ENCODE measurements around the gene SLAMF8.

The SLAMF8 gene

GRCh38 chr1:159826441-159827101, at the start of gene SLAMF8:
Gene SLAMF8, plus strand, starts transcription at chr1:159826873. Its CDS starts 26 bp downstream, at chr1:159826899.
- DNase-seq, result no peak

DNA sequence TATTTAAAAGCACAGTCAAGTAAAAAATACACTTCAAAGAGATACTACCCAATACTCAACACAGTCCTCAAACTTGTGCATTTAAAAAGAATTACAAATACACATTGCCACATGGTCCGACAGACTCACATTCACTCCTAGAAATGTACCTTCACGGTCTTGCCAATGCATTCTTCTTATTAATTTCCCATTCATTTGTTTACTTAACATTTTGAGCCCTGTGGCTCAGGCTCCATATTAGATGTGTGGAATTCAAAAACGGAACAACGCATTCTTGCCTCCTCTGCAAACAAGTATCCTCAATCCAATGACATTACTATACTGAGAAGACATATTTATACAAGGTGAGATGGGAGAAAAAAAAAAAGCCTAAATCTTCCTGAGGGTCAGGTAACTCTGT, 48.4 kb upstream of the SLAMF8 start:
- no peak for DNase-seq

DNA sequence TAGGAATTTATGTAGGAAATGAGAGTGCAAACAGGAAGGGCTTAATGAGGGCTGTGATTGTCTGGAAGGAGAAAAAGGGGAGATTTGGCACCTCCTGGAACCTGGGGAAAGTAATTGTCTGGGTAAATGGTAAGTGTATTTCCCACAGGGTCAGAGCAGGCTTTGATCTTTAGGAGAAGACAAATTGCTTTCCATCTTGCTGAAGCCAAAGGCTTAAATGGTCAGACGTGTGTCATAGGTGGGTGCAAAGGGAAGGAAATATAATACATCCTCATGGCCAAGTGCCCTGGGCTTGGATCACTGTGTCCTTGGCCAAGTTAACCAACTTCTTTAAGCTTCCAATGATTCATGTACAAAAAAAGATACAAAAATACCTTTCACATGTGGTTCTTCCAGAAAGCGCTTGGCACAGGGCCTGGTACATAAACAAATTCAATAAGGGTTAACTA, 47.2 kb upstream of the SLAMF8 start:
- no peak for DNase-seq

DNA sequence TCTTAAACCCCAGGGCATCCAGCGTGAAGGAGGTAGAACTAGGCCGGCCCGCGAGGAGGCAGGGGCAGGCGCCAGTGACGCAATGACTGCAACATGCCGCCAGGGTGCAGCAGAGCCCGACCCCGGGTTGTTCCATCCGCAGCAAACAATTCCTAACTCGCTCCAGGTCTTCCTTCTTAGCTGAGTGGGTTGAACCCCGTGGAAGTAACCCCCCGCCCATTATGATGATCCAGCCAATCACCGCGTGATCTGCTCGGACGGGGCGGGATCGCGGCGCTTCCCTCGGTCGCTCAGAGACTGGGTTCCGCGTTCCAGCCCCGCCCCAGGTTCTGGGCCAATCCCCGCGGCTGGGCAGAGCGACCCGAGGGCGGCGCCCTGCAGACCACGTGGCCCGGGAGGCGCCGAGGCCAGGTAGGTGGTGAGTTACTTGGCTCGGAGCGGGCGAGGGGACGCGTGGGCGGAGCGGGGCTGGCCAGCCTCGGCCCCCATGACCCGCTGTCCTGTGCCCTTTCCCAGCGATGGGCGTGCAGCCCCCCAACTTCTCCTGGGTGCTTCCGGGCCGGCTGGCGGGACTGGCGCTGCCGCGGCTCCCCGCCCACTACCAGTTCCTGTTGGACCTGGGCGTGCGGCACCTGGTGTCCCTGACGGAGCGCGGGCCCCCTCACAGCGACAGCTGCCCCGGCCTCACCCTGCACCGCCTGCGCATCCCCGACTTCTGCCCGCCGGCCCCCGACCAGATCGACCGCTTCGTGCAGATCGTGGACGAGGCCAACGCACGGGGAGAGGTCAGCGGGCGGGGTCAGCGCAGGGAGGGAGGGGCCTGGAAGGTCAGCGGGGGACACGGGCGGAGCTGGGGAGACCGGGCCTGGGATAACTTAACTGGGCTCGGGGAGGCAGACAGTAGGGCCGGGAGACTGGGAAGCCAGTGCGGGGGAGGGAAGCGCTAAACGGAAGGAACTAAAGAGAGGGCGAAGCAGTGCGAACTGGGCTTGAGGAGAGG, 45.8 kb upstream of the SLAMF8 start, which contains the start of gene DUSP23:
Gene DUSP23 (plus strand): TSS at position 380 of the 1,000 bp plus-strand sequence. CDS start 139 bp downstream, at position 519.
- DNase-seq, result peak; percentile 94

DNA sequence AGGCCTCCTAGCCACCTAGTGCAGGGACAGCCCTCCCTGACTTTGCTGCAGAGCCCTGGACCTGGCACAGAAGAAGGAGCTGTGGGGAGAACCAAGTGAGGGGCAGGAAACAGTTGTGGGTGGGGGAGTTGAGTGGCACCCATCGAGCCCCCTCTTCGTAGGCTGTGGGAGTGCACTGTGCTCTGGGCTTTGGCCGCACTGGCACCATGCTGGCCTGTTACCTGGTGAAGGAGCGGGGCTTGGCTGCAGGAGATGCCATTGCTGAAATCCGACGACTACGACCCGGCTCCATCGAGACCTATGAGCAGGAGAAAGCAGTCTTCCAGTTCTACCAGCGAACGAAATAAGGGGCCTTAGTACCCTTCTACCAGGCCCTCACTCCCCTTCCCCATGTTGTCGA, 44.7 kb upstream of the SLAMF8 start:
- DNase-seq, result no peak

- no peak for DNase-seq
Observed at GRCh38 chr1:159783724-159784123, 42.9 kb upstream of the SLAMF8 start.

DNA sequence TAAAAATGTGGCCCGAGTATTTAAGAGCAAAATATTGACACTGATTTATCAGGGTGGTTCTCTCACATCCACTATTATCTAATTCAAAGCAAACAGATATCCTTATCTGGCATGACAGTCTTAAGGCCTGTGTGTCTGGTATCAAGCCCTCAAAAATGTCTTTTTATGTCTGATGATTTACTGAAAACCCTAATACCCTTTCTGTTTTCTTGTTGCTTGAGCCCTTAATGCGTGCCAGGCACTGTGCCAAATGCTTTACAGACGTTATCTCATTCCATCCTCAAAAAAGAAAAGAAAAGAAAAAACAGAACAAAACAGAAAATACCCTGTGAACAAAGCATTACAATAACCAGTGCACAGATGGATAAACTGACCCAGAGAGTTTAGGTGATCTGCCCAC, 40.2 kb upstream of the SLAMF8 start:
- DNase-seq, result no peak

- DNase-seq, result no peak
Observed at GRCh38 chr1:159786966-159787365, 39.7 kb upstream of the SLAMF8 start.

- no peak for DNase-seq
Observed at GRCh38 chr1:159790237-159790917, 36.3 kb upstream of the SLAMF8 start.

- DNase-seq, result no peak
Observed at GRCh38 chr1:159791031-159791430, 35.6 kb upstream of the SLAMF8 start.

DNA sequence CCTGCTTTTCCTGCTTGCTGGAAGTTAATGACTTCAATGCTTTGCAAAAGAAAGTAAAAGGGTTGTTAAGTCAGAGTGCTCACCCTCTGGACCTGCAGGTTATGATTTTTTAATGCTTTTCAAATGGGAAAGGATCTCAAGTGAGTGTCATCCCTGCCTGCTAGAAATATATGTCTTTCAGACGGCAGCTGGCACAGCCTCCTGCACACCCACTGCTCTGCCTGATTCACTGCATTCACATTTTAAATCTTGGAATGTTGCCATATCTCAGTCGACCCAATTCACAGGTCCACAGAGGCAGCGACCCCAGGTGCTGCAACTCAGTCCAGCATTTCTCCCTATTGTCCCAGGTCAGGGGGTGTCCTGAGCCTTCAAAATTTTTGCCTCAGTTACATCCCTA, 35.2 kb upstream of the SLAMF8 start:
- no peak for DNase-seq

DNA sequence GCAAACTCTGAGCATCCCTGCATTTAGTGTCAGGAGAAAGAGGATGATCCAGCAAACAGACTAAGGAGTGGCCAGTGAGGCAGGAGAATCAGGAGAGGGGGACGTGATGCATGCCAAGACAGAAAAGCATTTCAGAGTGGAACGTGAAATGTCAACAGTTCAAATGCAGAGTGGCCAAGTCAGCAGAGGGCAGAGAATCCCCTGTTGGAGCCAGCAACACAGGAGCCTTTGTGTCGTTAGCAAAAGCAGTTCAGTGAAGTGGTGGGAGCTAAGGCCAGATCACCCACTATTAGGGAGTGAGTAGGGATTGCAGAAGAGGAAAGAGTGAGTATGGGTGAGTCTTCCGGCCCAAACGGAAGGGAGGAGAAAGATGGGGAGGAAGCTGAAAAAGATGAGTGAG, 31.1 kb upstream of the SLAMF8 start:
- no peak for DNase-seq

GRCh38 chr1:159798893-159799292, 27.8 kb upstream of the SLAMF8 start:
- DNase-seq, result no peak

GRCh38 chr1:159799446-159799985, 27.2 kb upstream of the SLAMF8 start:
- DNase-seq, result no peak

- DNase-seq, result no peak
Observed at GRCh38 chr1:159800177-159800930, 26.3 kb upstream of the SLAMF8 start.

GRCh38 chr1:159802111-159802510, 24.6 kb upstream of the SLAMF8 start, which contains the start of gene FCRL6:
Gene FCRL6, plus strand, starts transcription at chr1:159802360. Its CDS starts 65 bp downstream, at chr1:159802425.
- no peak for DNase-seq

DNA sequence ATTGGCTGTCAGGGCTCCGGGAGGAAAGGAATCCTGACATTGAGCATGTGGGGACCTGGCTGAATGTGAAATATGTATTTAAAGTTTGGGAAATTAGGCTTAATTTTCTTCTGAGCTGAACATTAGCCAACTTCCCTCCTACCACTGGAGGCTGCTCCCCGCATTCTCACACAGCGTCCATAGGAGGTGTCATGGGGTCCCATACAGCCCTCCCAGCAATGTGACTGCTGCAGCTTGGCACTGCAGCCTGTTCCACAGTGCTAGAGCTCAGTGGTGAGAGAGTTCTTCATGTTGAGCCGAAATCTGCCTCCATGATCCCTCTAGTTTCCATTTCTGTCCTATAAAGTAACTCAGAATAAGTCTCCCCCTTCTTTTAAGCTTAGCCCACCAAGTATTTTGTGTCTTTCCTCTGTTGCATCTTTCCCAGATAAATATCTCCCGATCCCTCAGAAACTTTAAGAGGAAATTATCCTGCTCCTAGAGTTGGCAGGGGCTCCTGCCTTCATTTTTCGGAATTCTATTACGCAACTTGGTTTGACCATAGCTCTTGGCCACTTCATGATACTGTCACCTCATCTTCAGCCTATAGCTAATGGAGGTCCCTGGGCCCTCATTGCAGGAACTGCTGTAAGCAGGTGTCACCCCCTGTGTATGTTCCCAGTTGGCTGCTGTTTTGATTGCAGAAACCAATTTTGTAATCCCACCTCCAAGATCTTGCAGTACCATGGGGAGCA, 22.6 kb upstream of the SLAMF8 start:
- DNase-seq, result no peak

DNA sequence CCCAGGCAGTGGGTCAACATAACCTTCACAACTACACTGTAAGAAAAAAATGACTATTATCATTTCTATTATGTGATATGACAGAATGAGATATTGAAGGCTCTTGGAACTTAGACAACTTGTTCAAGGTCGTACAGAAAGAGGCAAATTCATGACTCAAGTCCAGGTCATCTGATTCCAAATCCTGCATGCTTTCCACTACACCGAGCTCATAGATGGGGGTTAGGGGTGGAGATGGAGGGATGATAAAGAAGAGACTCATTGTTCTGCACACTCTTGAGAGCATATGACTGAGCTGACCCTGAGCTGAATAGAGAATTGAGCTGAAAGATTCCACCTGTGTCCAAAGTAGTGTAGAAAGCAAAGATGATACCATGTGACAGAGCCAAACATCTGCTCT, 21.7 kb upstream of the SLAMF8 start:
- DNase-seq, result no peak

GRCh38 chr1:159815926-159816325, 10.7 kb upstream of the SLAMF8 start:
- DNase-seq, result no peak

GRCh38 chr1:159817276-159818041, 9.2 kb upstream of the SLAMF8 start:
- DNase-seq, result no peak

All from GOT3 (cell line).